CMK (cell line): ENCODE results near the gene PIBF1.
"Not testable (repeated sequence)": the region's sequence is repeated elsewhere in the genome, so short reads cannot be mapped to it uniquely, and the experiment has no call there.

Source experiments
- DNase-seq: peaks from one replicate; pipeline ENCODE4 v3.0.0-alpha.2; 2010; ENCODE audit warnings: low read depth

The PIBF1 gene

DNA sequence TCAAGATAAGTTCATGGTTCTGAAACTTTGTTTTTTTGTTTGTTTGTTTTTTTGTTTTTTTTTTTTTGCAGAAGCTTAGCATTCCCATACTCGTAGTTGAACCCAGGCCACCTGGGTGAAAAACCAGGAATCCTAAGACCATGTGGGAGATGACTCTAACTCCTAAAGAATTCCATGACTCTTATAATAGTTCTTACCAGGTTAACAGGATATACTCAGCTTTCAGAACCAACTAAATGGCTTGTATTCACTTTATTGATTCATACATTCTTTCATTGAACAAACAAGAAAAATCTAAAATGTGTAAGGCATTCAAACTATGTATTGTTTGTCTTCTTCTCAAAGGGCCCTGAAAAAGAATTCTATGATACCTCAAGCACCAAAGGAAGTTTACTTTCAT lies 236.4 kb downstream of the PIBF1 start:
- DNase-seq = no peak

DNA sequence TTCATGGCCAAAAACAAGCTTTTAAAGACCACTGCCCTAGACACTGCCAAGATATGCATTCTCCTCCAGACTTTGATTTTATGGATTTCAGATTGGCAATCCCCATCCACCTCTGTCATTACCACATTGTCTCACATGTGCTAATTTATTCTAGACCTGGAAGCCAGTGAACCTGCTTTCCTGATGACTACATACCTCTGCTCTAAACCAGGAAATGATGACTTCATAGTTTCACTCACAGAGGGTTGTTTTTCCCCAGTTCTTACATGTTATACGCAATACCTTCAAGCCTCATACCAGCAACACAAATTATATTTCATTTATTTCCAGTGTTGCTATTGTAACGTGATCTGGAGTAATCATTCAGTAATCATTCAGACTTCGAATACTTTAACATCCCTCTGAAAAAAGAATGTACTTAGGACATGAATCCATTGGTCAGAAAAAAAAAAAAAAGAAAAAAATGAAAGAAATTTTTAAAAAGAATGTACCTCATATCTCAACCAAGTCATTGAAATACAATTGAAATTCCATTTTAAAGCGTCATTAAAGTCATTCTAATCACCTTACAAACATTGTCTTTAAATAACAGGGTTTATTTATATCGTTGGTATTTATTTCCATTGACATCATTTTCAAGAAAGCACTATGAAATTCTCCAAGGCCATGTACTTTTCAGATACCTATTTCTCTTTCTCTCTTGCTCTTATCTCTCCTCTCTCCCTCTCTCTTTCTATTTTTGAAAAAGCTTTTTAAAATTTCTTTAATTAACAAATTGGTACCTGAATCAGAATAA lies 243.5 kb downstream of the PIBF1 start:
- no peak for DNase-seq

DNA sequence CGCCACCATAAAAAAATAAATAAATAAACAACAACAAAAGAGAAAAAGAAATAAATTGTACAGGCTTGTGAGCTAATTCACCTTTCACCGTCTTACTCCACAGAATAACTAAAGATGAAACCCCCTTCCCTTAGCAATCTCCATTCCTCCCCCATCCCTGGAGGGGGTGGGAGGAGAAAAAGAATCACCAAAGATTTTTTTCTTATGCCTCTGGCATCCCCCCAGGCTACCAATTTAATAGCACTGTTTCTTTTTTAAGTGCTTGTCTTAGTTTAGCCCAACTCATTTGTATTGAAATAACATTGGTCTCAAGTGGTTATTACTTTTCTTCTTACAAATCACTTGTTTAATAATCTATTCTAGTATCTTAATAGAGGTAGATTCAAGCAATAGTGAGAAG lies 253.0 kb downstream of the PIBF1 start:
- DNase-seq = no peak

DNA sequence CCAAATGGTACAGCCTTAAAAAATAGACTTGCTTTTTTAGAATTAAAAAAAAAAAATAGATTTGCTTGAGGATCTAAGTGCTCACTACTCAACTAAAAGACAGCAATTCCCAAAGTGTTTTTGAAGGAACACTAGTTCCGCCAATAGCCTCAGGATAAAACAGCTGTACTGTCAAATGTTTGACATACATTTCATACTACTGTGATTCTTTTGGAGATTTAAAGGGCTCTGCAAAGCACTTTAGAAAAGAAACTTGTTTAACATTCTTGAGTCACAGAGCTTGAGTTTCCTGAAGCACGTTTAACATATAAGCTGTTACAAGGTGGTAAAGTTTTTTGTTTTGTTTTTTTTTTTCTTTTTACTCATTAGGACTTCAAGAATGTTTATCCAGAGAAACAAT lies 253.7 kb downstream of the PIBF1 start:
- no peak for DNase-seq

DNA sequence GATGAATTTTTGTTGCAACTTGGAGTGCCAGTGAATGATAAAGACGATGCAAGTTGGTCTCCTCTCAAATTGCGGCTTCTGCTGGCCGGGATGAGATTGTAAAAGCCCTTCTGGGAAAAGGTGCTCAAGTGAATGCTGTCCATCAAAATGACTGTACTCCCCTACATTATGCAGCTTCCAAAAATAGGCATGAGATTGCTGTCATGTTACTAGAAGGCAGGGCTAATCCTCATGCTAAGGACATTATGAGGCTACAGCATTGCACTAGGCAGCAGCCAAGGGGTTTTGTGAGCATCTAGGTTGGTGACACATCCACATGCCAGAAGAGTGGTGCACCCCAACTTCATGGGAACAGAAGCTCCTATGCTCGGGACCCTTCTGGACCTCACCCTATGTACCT lies 254.6 kb downstream of the PIBF1 start:
- no peak for DNase-seq

DNA sequence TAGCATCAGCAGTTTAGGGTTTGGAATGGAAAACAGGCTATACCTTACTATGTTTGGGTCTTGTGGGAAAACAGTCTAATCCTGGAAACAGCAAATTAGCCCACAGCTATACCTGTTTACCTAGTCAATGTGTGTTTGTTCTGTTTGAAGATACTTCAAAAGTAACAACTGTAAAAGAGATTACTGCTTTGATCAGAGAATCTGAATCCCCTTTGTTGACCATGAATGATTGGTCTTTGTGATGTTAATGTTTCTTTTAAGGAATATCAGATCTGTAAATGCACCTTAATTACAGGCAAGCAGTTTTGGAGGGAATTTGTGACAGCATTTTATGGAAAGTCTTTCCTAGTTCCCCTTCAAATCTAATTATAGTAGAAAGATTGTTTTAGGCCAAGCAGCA lies 256.1 kb downstream of the PIBF1 start:
- no peak for DNase-seq

DNA sequence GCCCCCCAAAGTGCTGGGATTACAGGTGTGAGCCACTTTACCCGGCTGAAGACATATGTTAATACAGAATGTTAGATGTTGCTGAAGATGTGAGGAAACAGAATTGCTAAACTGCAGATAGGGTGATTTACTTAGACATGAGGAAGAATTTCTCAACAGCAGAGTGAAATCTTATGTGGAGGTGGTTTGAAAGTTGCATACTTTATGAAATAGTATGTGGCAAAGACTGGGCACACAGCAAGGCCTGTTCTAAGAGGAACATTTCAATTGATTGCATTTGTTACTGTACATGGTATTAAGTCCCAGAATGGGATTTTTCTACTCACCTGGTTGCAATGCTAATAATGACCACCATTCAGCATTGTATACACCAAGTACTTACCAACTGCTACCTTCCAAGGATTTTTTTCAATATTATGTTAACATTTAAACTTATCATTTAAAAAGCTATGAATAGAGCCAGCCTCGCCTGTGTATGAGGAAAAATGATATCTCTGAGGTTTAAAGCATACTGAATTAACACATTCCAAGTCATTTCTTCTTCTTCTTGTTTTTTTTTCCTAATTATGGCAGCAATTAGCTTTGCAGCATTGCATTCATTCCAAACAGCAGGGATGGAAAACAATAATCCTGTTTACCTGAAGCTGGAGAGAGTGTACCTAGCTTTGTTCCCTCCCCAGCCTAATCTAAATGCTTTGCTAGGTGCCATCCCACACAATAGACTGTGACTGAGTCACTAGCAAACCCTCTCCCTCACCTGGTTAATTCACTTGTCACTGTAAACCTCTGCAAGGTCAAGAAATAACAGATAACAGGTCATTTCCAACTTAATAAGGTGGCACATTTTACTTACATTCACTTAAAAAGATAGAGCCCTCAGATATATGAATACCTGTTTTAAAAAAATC lies 257.5 kb downstream of the PIBF1 start:
- DNase-seq = no peak

DNA sequence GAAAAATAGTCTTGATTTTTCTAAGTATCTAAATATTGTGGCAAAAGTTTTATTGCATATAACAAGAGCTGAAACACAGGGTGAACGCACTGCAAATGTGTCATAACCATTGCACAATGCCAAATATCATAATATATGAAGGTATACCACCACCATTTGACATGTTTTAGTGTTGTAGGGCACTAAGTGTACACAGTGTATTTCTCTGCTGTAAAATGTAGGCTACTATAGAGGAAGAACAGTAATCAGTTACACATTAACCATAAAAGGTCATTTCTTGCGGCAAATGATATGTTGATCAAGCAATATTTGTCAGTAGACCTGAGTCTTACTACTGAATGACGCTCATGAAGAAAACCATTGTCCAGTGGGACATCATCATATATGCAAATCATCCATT lies 258.6 kb downstream of the PIBF1 start:
- DNase-seq = no peak

DNA sequence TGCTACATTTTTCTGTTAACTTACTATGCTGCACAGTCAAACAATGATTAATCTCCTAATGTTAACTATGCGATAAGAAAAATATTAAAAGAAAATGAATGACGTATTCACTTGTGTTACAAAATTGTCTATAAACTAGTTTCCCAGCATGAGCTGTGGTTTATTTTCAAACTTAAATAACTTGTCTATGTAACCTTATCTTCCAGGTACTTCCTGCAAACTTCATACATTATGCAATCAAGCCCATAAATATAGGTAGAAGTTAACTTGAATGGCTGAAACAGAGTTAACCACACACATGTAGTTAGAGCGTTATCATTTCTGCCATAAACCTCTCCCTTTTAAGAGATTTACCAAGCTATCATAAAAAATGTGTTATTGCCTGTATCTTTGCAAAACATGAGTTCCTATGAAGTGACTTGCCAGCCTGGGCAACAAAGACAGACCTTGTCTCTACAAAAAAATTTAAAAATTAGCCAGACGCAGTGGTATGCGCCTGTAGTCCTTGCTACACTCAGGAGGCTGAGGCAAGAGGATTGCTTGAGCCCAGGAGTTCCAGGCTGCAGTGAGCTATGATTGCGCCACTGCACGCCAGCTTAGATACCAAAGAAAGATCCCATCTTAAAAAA lies 259.1 kb downstream of the PIBF1 start:
- peak; percentile 75 for DNase-seq

DNA sequence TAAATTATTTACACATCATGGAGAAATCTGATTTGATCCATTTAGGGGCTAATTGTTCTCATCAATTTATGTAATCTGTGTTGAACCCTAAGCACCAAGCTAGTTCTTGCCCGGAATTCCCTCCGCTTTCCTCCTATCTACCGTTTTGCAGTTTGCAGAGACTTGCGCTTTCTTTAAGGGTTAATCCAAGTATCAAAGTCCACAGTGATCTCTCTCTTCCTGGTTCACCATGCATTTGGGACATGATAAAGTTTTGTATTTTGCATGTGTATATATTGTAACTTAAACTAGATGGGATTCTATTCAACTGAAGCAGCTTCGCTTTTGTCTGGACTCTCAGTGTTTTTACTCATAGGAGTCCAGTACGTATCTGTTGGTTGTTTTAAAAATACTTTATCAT lies 263.1 kb downstream of the PIBF1 start:
- no peak for DNase-seq

DNA sequence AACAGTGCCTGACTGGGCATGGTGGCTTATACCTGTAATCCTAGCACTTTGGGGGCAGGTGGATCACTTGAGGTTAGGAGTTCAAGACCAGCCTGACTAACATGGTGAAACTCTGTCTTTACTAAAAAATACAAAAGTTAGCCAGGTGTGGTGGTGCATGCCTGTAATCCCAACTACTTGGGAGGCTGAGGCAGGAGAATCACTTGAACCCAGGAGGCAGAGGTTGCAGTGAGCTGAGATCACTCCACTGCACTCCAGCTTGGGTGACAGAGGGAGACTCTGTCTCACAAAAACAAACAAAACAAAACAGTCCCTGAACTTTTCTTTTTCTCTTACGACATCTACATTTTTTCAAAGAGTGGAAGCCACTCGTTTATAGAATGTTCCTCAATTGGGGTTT lies 266.7 kb downstream of the PIBF1 start:
- not testable (repeated sequence) for DNase-seq

DNA sequence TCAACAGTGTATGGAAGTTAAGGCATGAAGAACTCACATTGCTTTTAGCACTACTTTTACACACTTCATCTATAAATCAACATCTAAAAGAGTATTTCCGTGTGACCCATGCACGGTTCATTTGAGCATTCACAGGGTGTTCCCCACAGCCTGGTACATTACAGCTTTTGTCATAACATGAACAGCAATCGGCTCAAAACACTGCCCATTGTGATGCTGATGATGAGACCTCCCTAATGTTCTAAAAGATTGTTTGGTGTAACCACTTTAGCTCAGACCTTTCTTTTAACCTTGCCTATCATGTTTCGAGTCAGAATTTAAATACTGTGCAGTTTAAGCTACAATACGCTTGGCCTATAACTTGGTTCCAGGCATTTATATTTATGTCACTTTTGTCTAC lies 272.8 kb downstream of the PIBF1 start:
- DNase-seq = no peak

DNA sequence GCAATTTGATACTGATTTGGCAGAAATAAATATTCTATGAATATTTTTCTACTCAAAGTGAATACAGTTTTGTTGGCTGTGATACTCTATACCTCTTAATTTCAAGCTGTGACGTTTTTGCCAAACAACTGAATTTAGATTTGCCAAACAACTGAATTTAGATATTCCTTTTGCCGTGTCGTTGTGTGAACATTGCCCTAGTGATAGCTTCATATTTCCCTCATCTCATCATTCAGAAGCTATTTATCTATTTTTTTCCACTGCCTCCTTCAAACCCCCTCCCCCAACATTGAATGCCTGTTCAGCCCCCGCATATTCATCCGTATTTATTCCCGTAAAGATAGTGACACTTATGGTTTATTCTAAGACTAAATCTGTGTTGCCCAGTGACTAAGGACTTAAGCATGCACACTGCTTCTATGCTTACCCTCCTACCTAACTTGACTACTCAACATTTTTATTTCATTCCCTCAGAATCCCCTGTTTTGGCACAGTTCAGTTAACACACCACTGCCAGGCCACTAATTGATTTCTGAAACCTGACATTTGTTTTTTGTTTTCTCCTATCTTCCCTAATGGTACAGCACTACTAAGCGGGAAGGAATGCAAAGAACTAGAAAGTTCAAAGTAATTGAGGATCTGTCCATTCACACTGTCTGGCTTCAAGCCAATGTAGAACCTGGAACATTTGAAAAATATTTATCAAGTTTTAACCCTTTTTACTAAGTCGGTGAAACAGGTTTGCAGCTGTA lies 274.1 kb downstream of the PIBF1 start:
- DNase-seq = no peak

DNA sequence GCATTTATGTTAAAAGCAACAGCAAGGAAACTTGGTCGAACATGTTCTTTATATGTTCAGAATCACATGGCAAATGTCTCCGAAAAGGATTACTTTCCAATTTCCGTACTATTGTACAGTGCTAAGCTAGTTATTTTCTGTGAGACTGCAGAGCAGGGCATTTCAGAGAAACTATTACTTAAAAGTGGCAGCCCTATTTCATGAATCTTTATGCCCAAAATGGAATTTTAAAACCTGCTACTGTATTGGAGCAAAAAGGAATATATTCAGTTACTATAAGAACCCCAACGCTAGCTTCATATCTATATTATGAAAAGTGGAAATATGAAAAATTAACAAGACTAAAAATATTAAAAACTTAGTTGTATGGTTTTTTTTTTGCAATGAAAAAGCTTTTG lies 274.6 kb downstream of the PIBF1 start:
- no peak for DNase-seq

DNA sequence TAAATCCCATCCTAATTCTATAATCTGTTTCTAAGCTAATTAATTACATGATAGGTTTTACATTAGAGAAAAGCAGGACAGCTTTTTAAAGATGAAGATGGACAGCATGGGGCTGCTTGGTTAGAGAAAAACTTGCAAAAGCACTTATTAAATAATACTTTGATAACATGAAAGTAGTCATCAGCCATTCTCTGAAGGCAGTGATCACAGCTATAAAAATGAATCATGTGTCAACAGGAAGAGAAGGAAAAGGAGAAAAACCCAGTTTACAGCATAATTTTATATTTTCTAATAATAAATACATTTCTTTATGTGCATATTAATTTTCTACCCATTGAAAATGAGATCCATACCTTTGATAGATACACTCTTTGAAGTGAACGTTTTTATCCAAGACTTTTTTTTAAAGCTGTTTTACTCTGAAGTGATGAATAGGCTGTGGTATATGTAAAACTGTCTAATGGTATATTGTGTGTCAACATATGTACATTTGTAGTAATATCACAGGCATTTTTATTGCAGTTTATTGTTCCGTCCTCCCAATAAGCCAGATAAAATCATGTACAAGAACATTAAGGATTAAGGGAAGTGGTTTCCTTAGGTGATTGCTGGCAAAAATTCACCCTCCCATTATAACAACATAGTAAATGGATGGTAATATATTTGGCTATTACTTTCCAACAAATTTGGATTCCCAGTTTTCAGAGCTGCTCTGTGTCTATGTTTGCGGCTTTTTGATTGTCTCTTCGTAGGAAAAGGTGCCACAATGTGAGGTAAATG lies 275.5 kb downstream of the PIBF1 start:
- DNase-seq = no peak

DNA sequence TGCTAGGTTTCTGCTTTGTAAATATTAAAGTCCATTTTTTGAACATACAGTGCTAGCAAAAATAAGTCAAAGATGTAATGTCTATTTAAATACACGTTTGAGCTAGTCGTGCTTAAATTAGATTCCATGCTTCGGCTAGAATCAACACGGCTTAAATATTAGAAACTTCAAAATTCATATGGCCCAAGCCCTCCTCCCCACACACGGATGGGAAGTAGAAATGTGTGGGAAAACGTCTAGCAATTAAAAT lies 276.1 kb downstream of the PIBF1 start:
- DNase-seq = no peak

DNA sequence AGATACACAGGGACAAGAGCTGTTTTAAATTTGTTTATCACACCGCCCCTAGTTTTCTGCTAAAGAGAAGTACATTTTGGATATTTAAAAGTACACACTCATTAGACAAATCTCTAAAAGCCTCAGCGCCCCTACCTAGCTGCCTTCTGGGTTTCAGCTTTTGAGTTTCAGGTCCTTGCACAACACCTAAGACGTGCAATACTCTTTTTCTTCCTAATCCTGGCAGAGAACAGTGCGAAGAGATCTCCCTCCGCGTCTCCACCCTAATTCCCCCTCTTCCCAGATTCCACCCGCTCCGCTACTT lies 276.5 kb downstream of the PIBF1 start:
- DNase-seq = no peak

DNA sequence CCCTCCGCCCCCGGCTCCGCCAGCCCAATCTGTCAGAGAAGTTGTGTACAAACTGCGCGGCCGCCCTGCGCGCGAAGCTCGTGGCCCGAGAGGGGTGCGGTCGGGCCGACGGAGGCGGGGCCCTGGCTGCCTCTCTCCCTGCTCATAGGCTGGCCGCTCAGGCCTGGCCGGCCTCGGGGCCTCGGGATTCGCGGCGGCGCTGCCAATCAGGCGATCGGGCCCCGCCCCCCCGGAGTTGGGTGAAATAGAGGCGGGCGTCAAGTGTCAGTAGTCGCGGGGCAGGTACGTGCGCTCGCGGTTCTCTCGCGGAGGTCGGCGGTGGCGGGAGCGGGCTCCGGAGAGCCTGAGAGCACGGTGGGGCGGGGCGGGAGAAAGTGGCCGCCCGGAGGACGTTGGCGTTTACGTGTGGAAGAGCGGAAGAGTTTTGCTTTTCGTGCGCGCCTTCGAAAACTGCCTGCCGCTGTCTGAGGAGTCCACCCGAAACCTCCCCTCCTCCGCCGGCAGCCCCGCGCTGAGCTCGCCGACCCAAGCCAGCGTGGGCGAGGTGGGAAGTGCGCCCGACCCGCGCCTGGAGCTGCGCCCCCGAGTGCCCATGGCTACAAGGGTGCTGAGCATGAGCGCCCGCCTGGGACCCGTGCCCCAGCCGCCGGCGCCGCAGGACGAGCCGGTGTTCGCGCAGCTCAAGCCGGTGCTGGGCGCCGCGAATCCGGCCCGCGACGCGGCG lies 277.0 kb downstream of the PIBF1 start, which contains the start of gene KLF5:
Gene KLF5 (plus strand): TSS at position 270 of the 724 bp plus-strand sequence. CDS start 323 bp downstream, at position 593.
- DNase-seq = peak; percentile 66

DNA sequence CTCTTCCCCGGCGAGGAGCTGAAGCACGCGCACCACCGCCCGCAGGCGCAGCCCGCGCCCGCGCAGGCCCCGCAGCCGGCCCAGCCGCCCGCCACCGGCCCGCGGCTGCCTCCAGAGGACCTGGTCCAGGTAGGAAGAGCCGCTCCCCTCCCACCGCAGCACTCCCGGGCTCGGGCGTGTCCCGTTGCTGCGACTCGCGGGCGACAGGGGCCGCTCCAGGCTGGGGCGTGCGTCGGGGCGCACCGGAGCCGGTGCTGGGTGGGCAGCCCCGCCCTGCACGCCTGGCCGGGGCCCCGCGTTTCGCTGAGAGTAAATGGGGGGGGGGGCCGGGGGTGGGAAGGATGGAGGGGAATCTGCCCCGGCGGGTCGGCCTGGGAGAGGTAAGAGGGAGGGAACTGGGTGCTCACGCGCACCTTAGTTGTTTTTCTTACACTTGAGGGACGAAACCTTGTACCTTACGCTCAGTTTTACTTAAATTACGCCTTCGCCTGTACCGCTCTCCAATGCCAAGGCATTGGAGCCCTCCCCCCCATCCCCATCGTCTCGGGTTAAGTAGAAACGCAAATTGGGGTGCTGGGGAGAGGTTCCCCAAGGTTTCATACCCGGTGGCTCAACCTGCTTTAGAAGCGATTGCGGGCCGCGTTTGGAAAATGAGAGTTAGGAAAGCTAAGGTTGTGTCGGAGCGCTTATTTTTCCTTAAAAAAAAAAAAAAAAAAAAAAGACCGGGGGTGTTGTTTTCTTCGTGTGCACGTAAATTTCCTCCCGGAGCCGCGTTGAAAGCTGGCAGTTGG lies 277.7 kb downstream of the PIBF1 start:
- DNase-seq = no peak
